Erythroblast (primary cell): ENCODE measurements around the gene TSLP.

Experiments used
- GATA1 ChIP-seq: IDR thresholded peaks from 2 replicates; pipeline ENCODE4 v1.6.1; 2011; ENCODE audit warnings: low read depth, mild to moderate bottlenecking, control low read depth, low read length, moderate library complexity
- POLR2A ChIP-seq: IDR thresholded peaks from 2 replicates; pipeline ENCODE4 v1.6.1; 2011; ENCODE audit warnings: mild to moderate bottlenecking, low read length

GRCh38 chr5:111122398-111122797 is 50.9 kb downstream of the TSLP start:
- TF ChIP-seq POLR2A = no peak
- no peak for TF ChIP-seq GATA1
